Lower leg skin (tissue), 4 donors: ENCODE data around the gene ADAMTS8. TPM values are rescaled to one million over a fixed set of nuclear protein-coding genes. Genes with fewer than 3 reads are reported as not detected.

Source experiments
- DNase-seq, 2 donors: peaks; one replicate each; pipeline ENCODE4 v3.0.0-alpha.2; 2019; ENCODE audit warnings: low spot score in 2 of 2
- H3K4me3 ChIP-seq: fragments of 200-600 bp; sonication (generic); 2 replicates; pipeline ENCODE4 v1.5.1; 2017; ENCODE audit warnings: mild to moderate bottlenecking, low read depth; ENCODE audit not compliant: poor library complexity, severe bottlenecking
- CTCF ChIP-seq, 3 donors: fragments of 450-650 bp; IDR thresholded peaks; one replicate each; pipeline ENCODE4 v1.5.1; 2016; ENCODE audit warnings: antibody characterized with exemption in 3 of 3, mild to moderate bottlenecking in 3 of 3, moderate library complexity in 2 of 3
- POLR2A ChIP-seq, 2 donors: fragments of 450-650 bp; IDR thresholded peaks; one replicate each; pipeline ENCODE4 v1.6.1; 2016 to 2017; ENCODE audit warnings: antibody characterized with exemption in 2 of 2, mild to moderate bottlenecking in 1 of 2, moderate library complexity in 1 of 2
- WGBS, 2 donors: methylation state at CpG; one replicate each; pipeline ENCODE4 v1.1.5; 2018; 5-methylcytosine and 5-hydroxymethylcytosine counted together
- intact Hi-C: fragments of 100-400 bp; cut with DNase I; formaldehyde crosslinking; loops from one replicate; pipeline ENCODE4 v1.15.0; 2023; ENCODE audit warnings: low total_unique reads
- total RNA-seq, 4 donors: library from RNA; depleted of rRNA; stranded (reverse); fragments of >200 nt; gene quantifications; one replicate each; pipeline ENCODE4 v1.1.0, GENCODE V29; 2016

ADAMTS8 gene
- total RNA-seq, 4 donors from 2014 or later = 0.15 to 1.4 (median 0.81) TPM; not detected in 1

- TF ChIP-seq CTCF (IDR thresholded peaks at IDR 0.05) (no peak), POLR2A (IDR thresholded peaks at IDR 0.05) (no peak)
- no peak for DNase-seq
- H3K4me3 ChIP-seq = no peak overlapping the region
- 94 to 95% methylated on average over 22 of the region's 22 CpGs for WGBS, 2 donors
- intact Hi-C loops = no loop called here
These were observed 6.0 kb downstream of the ADAMTS8 start for GRCh38 chr11:130422251-130422995.

- H3K4me3 ChIP-seq = no peak overlapping the region
- intact Hi-C loops = no loop called here
- 90 to 93% methylated on average over 8 of the region's 8 CpGs for whole genome bisulfite sequencing, 2 donors
- DNase-seq = no peak
- no peak for TF ChIP-seq CTCF (IDR thresholded peaks at IDR 0.05)
- TF ChIP-seq POLR2A (IDR thresholded peaks at IDR 0.05) = no peak
These were observed 6.7 kb downstream of the ADAMTS8 start for GRCh38 chr11:130421697-130422096.

- DNase-seq = no peak
- intact Hi-C loops = no loop called here
- TF ChIP-seq POLR2A (IDR thresholded peaks at IDR 0.05) (no peak), CTCF (IDR thresholded peaks at IDR 0.05) (no peak)
- no peak overlapping the region for H3K4me3 ChIP-seq
- 84 to 85% methylated on average over 7 of the region's 7 CpGs for WGBS, 2 donors
These were observed 7.2 kb downstream of the ADAMTS8 start for GRCh38 chr11:130421199-130421585.

GRCh38 chr11:130420478-130421198 is 7.8 kb downstream of the ADAMTS8 start:
- DNase-seq = no peak
- WGBS, 2 donors = 57% methylated on average over 14 of the region's 14 CpGs
- intact Hi-C loops = no loop called here
- H3K4me3 ChIP-seq = no peak overlapping the region
- TF ChIP-seq CTCF (IDR thresholded peaks at IDR 0.05) = no peak
- TF ChIP-seq POLR2A (IDR thresholded peaks at IDR 0.05) = no peak

- WGBS, 2 donors = 70% methylated on average over 11 to 12 of the region's 12 CpGs
- intact Hi-C loops = no loop called here
- H3K4me3 ChIP-seq = no peak overlapping the region
- TF ChIP-seq POLR2A (IDR thresholded peaks at IDR 0.05) = no peak
- DNase-seq = no peak
These were observed 9.7 kb downstream of the ADAMTS8 start for GRCh38 chr11:130418756-130419155.

GRCh38 chr11:130418210-130418609 is 10.2 kb downstream of the ADAMTS8 start:
- intact Hi-C loops = no loop called here
- no peak for DNase-seq
- TF ChIP-seq POLR2A (IDR thresholded peaks at IDR 0.05) (no peak), CTCF (IDR thresholded peaks at IDR 0.05) (no peak)
- WGBS, 2 donors = 80 to 83% methylated on average over 5 of the region's 5 CpGs
- no peak overlapping the region for H3K4me3 ChIP-seq
